Suprapubic skin (tissue), 3 donors: Measurements from ENCODE around the gene IMMP2L.

Experiments
- EP300 ChIP-seq: sonication (generic); formaldehyde crosslinking; IDR thresholded peaks from one replicate; pipeline ENCODE4 v1.6.1; 2017; ENCODE audit warnings: antibody characterized with exemption
- POLR2A ChIP-seq, 2 donors: fragments of 450-650 bp; IDR thresholded peaks; one replicate each; pipeline ENCODE4 v1.6.1; 2017; ENCODE audit warnings: antibody characterized with exemption in 2 of 2, mild to moderate bottlenecking in 2 of 2, moderate library complexity in 2 of 2
- TF ChIP-seq, protein P1 (sequence below), 2 donors: fragments of 200-600 bp in 1 of 2; fragments of 450-650 bp in 1 of 2; sonication (generic) in 1 of 2; IDR thresholded peaks; one replicate each; pipeline ENCODE4 v1.5.1; 2016 to 2019; ENCODE audit warnings: antibody characterized with exemption in 2 of 2, mild to moderate bottlenecking in 1 of 2, moderate library complexity in 1 of 2

DNA sequence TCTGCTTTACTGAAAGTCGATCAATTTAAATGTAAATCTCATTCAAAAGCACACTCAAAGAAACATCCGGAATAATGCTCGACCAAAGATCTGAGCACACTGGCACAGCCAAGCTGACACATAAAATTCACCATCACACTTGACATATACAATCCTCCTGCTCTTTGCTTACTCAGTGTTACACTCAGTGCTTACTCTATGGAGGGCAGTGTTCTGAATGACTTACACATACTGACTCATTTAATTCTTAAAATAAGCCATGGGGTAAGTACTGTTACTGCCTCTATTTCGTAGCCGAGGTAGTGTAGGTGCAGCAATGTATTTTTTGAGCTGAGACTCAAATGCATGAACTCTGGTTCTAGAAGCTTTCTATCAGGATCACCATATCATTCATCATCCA is 892.9 kb downstream of the IMMP2L start:
- TF ChIP-seq, protein P1, sequence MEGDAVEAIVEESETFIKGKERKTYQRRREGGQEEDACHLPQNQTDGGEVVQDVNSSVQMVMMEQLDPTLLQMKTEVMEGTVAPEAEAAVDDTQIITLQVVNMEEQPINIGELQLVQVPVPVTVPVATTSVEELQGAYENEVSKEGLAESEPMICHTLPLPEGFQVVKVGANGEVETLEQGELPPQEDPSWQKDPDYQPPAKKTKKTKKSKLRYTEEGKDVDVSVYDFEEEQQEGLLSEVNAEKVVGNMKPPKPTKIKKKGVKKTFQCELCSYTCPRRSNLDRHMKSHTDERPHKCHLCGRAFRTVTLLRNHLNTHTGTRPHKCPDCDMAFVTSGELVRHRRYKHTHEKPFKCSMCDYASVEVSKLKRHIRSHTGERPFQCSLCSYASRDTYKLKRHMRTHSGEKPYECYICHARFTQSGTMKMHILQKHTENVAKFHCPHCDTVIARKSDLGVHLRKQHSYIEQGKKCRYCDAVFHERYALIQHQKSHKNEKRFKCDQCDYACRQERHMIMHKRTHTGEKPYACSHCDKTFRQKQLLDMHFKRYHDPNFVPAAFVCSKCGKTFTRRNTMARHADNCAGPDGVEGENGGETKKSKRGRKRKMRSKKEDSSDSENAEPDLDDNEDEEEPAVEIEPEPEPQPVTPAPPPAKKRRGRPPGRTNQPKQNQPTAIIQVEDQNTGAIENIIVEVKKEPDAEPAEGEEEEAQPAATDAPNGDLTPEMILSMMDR (IDR thresholded peaks at IDR 0.05): no peak
- TF ChIP-seq POLR2A (IDR thresholded peaks at IDR 0.05): no peak
- no peak for TF ChIP-seq EP300
